Stimulated activated CD4-positive, alpha-beta T cell treated with anti-CD3 and anti-CD28 coated beads, TNF-alpha, amount 100 ng/mL, for 48 hours (primary cell): ENCODE data around the gene PNLIP.

Experiments used
- DNase-seq, 3 donors: peaks; one replicate each; pipeline ENCODE4 v3.0.0-alpha.2; 2020; ENCODE audit warnings: low read depth in 3 of 3

The PNLIP gene

DNA sequence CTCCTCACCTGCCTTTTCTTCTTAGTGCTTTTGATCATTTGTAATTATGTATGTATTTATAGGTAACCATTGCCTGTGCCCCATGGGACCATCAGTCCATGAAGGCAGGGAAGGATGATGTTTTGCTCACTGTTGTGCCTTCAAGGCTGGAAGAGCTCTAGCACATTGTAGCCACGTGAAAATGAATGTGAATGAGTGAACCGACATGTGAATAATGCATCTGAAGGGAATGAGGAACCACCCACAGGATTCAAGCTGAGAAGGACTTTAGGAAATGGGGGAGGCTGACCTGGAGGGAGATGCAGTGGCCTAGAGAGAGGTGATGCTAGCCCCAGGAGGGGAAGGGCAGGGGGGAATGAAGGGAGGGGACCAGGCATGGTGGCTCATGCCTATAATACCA lies 69.1 kb downstream of the PNLIP start:
- DNase-seq: no peak

DNA sequence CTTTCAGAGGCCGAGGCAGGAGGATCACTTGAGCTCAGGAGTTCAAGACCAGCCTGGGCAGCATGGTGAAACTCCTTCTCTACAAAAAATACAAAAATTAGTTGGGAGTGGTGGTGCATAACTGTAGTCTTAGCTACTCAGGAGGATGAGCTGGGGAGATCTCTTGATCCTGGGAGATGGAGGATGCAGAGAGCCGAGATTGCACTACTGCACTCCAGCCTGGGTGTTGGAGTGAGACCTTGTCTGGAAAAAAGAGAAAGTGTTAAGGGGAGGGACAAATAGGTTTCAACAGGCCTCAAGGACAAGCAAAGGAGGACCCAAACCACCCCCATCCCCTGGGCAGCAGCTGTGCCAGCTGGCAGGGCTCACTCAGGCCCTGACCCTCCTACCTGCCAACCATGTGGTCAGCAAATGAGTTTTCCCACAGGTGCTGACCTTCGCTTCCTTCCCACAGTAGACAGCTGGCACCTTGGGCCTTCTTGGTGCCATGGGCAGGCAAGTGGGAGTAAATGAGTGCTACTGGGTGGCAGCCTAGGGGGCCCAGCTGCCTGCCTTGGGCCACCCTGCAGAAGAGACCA lies 69.6 kb downstream of the PNLIP start:
- DNase-seq: no peak
